ENCODE measurements around the gene EEPD1.

EEPD1 gene

GRCh38 chr7:36227223-36227622 is 74.2 kb downstream of the EEPD1 start (continued):
- TF ChIP-seq BCL6B (tag by site-specific recombination; IDR thresholded peaks at IDR 0.05): no peak
- no peak for TF ChIP-seq ZNF548 (tag by site-specific recombination; IDR thresholded peaks at IDR 0.05)
- TF ChIP-seq ZNF473 (tag by site-specific recombination; IDR thresholded peaks at IDR 0.05): no peak
- TF ChIP-seq ZBTB17 (tag by site-specific recombination; IDR thresholded peaks at IDR 0.05): no peak
- TF ChIP-seq, protein P1, sequence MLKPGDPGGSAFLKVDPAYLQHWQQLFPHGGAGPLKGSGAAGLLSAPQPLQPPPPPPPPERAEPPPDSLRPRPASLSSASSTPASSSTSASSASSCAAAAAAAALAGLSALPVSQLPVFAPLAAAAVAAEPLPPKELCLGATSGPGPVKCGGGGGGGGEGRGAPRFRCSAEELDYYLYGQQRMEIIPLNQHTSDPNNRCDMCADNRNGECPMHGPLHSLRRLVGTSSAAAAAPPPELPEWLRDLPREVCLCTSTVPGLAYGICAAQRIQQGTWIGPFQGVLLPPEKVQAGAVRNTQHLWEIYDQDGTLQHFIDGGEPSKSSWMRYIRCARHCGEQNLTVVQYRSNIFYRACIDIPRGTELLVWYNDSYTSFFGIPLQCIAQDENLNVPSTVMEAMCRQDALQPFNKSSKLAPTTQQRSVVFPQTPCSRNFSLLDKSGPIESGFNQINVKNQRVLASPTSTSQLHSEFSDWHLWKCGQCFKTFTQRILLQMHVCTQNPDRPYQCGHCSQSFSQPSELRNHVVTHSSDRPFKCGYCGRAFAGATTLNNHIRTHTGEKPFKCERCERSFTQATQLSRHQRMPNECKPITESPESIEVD (tag by site-specific recombination; IDR thresholded peaks at IDR 0.05): no peak

- H3K4me1 ChIP-seq (ENCODE audit: control insufficient read depth, insufficient read depth, low read length): peaks cover 14% of the 10 kb centered on the region
These were observed 75.0 kb downstream of the EEPD1 start for GRCh38 chr7:36228039-36228438.

More at GRCh38 chr7:36228039-36228438, 75.0 kb downstream of the EEPD1 start:
- no peaks in the 10 kb centered on the region for H3K36me3 ChIP-seq (ENCODE audit: control insufficient read depth in 2 of 2, insufficient read depth in 1 of 2, low read length in 2 of 2)
- ChIA-PET POLR2A (no interaction called here), CTCF (no interaction called here)
- TF ChIP-seq, protein P2, sequence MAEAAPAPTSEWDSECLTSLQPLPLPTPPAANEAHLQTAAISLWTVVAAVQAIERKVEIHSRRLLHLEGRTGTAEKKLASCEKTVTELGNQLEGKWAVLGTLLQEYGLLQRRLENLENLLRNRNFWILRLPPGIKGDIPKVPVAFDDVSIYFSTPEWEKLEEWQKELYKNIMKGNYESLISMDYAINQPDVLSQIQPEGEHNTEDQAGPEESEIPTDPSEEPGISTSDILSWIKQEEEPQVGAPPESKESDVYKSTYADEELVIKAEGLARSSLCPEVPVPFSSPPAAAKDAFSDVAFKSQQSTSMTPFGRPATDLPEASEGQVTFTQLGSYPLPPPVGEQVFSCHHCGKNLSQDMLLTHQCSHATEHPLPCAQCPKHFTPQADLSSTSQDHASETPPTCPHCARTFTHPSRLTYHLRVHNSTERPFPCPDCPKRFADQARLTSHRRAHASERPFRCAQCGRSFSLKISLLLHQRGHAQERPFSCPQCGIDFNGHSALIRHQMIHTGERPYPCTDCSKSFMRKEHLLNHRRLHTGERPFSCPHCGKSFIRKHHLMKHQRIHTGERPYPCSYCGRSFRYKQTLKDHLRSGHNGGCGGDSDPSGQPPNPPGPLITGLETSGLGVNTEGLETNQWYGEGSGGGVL (tag by site-specific recombination; IDR thresholded peaks at IDR 0.05): no peak
- no peak for TF ChIP-seq ZNF223 (tag by site-specific recombination; IDR thresholded peaks at IDR 0.05)
- no peak for TF ChIP-seq ZFP41 (tag by site-specific recombination; IDR thresholded peaks at IDR 0.05; ENCODE audit: borderline replicate concordance)
- no peak for TF ChIP-seq ZNF391 (tag by site-specific recombination; IDR thresholded peaks at IDR 0.05; ENCODE audit: borderline replicate concordance, low read depth)
- no peak for TF ChIP-seq ZNF768 (tag by site-specific recombination; IDR thresholded peaks at IDR 0.05)
- no peak for TF ChIP-seq ZBTB44 (tag by site-specific recombination; IDR thresholded peaks at IDR 0.05)
- TF ChIP-seq GLI4 (tag by site-specific recombination; IDR thresholded peaks at IDR 0.05): no peak
- TF ChIP-seq HOXC10 (CRISPR knock-in tag; IDR thresholded peaks at IDR 0.05): no peak
- TF ChIP-seq ELK4 (IDR thresholded peaks at IDR 0.05; ENCODE audit: borderline replicate concordance, low read depth, low read length): no peak
- TF ChIP-seq, protein P3, sequence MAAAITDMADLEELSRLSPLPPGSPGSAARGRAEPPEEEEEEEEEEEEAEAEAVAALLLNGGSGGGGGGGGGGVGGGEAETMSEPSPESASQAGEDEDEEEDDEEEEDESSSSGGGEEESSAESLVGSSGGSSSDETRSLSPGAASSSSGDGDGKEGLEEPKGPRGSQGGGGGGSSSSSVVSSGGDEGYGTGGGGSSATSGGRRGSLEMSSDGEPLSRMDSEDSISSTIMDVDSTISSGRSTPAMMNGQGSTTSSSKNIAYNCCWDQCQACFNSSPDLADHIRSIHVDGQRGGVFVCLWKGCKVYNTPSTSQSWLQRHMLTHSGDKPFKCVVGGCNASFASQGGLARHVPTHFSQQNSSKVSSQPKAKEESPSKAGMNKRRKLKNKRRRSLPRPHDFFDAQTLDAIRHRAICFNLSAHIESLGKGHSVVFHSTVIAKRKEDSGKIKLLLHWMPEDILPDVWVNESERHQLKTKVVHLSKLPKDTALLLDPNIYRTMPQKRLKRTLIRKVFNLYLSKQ (tag by site-specific recombination; IDR thresholded peaks at IDR 0.05; ENCODE audit: borderline replicate concordance): no peak
- TF ChIP-seq ZNF585B (tag by site-specific recombination; IDR thresholded peaks at IDR 0.05): no peak
- no peak for TF ChIP-seq INSM2 (tag by site-specific recombination; IDR thresholded peaks at IDR 0.05)
- no peak for TF ChIP-seq ZNF600 (tag by site-specific recombination; IDR thresholded peaks at IDR 0.05)
- no peak for TF ChIP-seq ZNF580 (tag by site-specific recombination; IDR thresholded peaks at IDR 0.05)
- TF ChIP-seq ZNF555 (tag by site-specific recombination; conservative IDR thresholded peaks at IDR 0.05): no peak
- no peak for TF ChIP-seq ZNF24 (tag by site-specific recombination; IDR thresholded peaks at IDR 0.05)
- no peak for TF ChIP-seq ZNF558 (tag by site-specific recombination; IDR thresholded peaks at IDR 0.05)
- H3K27ac ChIP-seq (ENCODE audit: extremely low read depth, low read depth, low read length): no peak overlapping the region
- no peak overlapping the region for H3K4me3 ChIP-seq (ENCODE audit: low read depth, low read length)
- H3K9me3 ChIP-seq (ENCODE audit: control insufficient read depth, insufficient read depth, low read depth, low read length): no peaks in the 10 kb centered on the region
